Spleen (tissue), 7 donors: ENCODE measurements around the gene RYR3.

Source experiments
- POLR2A ChIP-seq, 3 donors: fragments of 450-650 bp; IDR thresholded peaks; one replicate each; pipeline ENCODE4 v1.5.1; 2017; ENCODE audit warnings: antibody characterized with exemption in 3 of 3, mild to moderate bottlenecking in 1 of 3
- TF ChIP-seq, protein P1 (sequence below), 11 experiments: fragments of 200-600 bp in 7 of 11; fragments of 450-650 bp in 4 of 11; sonication (generic) in 4 of 11; IDR thresholded peaks in 8 of 11; conservative IDR thresholded peaks in 3 of 11; 1 replicate in 7 of 11; 2 replicates in 4 of 11; pipeline versions ENCODE4 v1.4.0 to v1.8.0; 2016 to 2021; ENCODE audit warnings: antibody characterized with exemption in 11 of 11, inconsistent platforms in 4 of 11, mild to moderate bottlenecking in 1 of 11
- donor health status: DM: no; HTN: no; CAD: no; lungs with moderate emphysema.
- donor health status: DM: no; HTN: no; CAD: no.
- donor health status: DM: no; HTN: no; CAD: no.

DNA sequence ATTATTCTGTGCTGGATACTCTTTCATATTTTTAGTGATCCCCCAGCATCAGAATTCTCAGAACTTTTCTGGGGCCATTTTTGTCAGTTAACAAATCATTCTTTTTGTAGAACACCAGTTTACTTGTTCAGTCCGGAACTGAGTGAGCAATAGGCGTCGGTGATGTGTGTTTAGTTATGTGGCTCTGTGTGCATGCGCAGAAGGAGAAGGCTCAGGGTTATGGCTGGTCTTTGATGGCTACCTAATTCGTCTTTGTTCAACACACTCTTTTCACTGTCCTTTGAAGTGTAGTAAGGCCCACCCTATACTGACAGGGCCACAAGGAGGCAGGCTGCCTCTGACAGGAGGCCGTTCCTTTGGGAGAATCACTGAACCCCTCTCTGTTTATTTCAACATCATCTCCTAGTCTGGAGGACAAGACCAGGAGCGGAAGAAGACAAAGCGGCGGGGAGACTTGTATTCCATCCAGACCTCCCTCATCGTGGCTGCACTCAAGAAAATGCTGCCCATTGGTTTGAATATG is 499.4 kb downstream of the RYR3 start:
- TF ChIP-seq, protein P1, sequence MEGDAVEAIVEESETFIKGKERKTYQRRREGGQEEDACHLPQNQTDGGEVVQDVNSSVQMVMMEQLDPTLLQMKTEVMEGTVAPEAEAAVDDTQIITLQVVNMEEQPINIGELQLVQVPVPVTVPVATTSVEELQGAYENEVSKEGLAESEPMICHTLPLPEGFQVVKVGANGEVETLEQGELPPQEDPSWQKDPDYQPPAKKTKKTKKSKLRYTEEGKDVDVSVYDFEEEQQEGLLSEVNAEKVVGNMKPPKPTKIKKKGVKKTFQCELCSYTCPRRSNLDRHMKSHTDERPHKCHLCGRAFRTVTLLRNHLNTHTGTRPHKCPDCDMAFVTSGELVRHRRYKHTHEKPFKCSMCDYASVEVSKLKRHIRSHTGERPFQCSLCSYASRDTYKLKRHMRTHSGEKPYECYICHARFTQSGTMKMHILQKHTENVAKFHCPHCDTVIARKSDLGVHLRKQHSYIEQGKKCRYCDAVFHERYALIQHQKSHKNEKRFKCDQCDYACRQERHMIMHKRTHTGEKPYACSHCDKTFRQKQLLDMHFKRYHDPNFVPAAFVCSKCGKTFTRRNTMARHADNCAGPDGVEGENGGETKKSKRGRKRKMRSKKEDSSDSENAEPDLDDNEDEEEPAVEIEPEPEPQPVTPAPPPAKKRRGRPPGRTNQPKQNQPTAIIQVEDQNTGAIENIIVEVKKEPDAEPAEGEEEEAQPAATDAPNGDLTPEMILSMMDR (IDR thresholded peaks at IDR 0.05 in 8 of 11, conservative IDR thresholded peaks at IDR 0.05 in 3 of 11): no peak
- no peak for TF ChIP-seq POLR2A (IDR thresholded peaks at IDR 0.05)
